ENCODE data around the gene TMEM184A.

The TMEM184A gene

GRCh38 chr7:1544896-1545416, 11.0 kb downstream of the TMEM184A start:
- no peak for DNase-seq (ENCODE audit: low read depth, low spot score)
- TF ChIP-seq CTCF (IDR thresholded peaks at IDR 0.05; ENCODE audit: insufficient read depth, low read length, missing control alignments), result no peak
- ChIA-PET POLR2A (no interaction called here), CTCF (no interaction called here)
- no peak overlapping the region for H3K4me3 ChIP-seq (ENCODE audit: low read depth, low read length)

GRCh38 chr7:1544178-1544895, 11.7 kb downstream of the TMEM184A start:
- H3K4me3 ChIP-seq (ENCODE audit: low read depth, low read length), result no peak overlapping the region
- DNase-seq (ENCODE audit: low read depth, low spot score), result no peak
- POLR2A ChIA-PET, result no interaction called here
- CTCF ChIA-PET, result interaction anchor here (2.3 kb wide), 1 partner anchor 11 kb away, joined by 8 read pairs; the partner anchor contains the start of gene TMEM184A
- no peak for TF ChIP-seq CTCF (IDR thresholded peaks at IDR 0.05; ENCODE audit: insufficient read depth, low read length, missing control alignments)

GRCh38 chr7:1543826-1544177, 12.2 kb downstream of the TMEM184A start:
- ChIA-PET POLR2A (interaction anchor here (0.6 kb wide), 1 partner anchor 95 kb away, joined by 3 read pairs; no protein-coding TSS in a partner anchor), CTCF (interaction anchor here (2.3 kb wide), 1 partner anchor 12 kb away, joined by 8 read pairs; the partner anchor contains the start of gene TMEM184A)
- H3K4me3 ChIP-seq (ENCODE audit: low read depth, low read length), result no peak overlapping the region
- no peak for TF ChIP-seq CTCF (IDR thresholded peaks at IDR 0.05; ENCODE audit: insufficient read depth, low read length, missing control alignments)
- no peak for DNase-seq (ENCODE audit: low read depth, low spot score)

GRCh38 chr7:1542841-1543747, 12.9 kb downstream of the TMEM184A start:
- TF ChIP-seq CTCF (IDR thresholded peaks at IDR 0.05; ENCODE audit: insufficient read depth, low read length, missing control alignments), result no peak
- ChIA-PET CTCF (interaction anchor here (2.3 kb wide), 1 partner anchor 13 kb away, joined by 8 read pairs; the partner anchor contains the start of gene TMEM184A), POLR2A (interaction anchor here (0.6 kb wide), 1 partner anchor 94 kb away, joined by 3 read pairs; no protein-coding TSS in a partner anchor)
- DNase-seq (ENCODE audit: low read depth, low spot score), result no peak
- H3K4me3 ChIP-seq (ENCODE audit: low read depth, low read length), result no peak overlapping the region

GRCh38 chr7:1542329-1542728, 13.7 kb downstream of the TMEM184A start:
- POLR2A ChIA-PET, result no interaction called here
- TF ChIP-seq CTCF (IDR thresholded peaks at IDR 0.05; ENCODE audit: insufficient read depth, low read length, missing control alignments), result no peak
- no peak for DNase-seq (ENCODE audit: low read depth, low spot score)
- no peak overlapping the region for H3K4me3 ChIP-seq (ENCODE audit: low read depth, low read length)
- CTCF ChIA-PET, result interaction anchor here (2.3 kb wide), 1 partner anchor 13 kb away, joined by 8 read pairs; the partner anchor contains the start of gene TMEM184A

Data from AG04449 (cell line).